Right hindlimb (tissue), 1 donor: ENCODE measurements around the gene SMURF1.

Experiments used
- DNase-seq: peaks from one replicate; pipeline ENCODE4 v3.0.0-alpha.2; 2018

The SMURF1 gene

DNA sequence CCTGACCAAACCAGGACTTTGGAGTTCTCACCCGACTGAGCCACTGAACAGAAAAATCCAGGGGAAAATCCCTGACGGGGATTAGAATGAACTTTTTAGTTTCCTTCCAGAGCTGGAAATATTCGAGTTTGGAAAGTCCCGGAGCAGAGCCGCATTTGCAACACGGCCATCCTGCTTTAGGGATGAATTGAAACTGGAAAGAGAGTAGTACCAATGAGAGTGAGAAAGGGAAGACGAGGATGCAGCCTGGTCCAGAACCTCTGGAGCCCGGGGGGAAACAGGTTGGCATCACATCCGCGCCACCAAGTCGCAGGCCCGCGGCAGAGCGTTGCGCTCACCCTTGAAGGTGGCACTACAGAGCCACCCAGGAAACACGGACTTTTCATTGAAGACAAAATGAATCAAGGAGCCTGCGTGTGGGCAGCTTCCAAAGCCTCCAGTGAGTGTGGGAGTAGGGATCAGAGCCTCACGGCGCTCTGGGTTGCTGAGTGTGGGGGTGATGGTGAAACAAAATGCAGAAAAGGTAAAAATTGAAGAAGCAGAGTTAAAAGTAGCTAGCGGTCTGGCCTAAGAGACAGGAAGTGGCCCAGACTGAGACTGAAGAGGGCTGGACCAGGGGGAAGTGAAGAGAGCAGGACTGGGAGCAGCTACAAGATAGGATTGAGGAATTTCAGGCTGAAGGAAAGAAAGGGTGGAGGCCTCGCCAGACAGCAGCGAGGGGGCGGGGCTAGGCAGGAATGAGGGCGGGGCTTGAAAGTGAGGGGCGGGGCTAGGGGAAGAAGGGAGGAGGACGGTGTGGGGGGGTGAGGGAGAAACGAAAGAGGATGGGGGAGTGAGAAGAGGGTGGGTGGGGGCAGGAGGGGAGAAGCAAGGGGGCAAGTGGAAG, 1.8 kb downstream of the SMURF1 start:
- peak; percentile 82 for DNase-seq

DNA sequence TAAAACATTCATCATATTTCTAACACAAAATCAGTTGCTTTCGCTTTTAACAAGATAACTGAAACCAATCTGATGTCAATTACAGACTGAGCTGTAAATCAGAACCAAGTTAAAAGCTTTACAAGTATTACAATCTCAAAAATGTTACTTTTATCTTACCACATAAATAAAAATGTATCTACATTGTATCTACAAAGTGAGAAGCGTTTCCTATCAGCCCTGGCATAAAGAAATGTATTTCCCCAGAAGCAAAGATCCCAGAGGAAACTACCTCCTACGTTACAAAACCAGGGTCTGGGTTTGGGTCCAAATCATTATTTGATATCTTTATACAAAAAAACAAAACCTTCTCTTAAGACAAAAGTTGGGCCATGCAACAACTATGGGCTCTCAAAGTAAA, 2.6 kb downstream of the SMURF1 start:
- DNase-seq, result no peak

DNA sequence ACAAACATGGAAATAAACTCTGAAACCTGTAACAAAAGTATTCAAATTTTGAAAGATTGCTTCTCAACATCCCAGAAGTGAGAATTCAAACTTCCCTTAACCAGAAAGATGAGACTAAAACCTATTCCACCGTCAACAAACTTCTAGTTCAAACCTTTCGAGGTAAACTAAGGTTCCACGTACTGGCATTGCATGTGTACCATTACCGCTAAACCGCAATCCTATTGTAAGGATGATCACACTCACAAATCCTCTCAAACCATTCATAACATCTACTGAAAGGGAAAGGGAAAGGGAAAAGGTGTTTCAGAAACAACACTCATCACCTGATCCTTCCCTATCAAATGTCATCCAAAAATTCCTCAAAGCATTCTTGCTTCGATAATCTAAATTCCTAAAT, 3.1 kb downstream of the SMURF1 start:
- no peak for DNase-seq

DNA sequence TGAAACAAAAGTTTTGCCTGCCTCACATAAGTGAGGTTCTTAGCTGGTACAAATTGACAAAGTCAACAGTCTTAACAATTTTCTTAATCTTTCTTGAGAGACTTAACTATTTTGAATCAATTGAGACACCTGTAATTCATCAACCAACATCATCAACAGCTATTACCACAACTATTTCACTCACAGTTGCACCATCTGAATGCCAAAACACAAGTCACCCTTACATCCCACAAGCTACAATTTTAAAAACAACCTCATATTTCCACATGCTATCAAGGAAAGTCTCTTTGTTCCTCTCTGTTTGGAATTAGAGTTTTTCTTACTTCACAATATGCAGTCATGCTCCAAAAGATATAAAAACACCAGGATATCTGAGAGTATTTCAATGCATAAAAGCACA, 4.9 kb downstream of the SMURF1 start:
- DNase-seq, result no peak

DNA sequence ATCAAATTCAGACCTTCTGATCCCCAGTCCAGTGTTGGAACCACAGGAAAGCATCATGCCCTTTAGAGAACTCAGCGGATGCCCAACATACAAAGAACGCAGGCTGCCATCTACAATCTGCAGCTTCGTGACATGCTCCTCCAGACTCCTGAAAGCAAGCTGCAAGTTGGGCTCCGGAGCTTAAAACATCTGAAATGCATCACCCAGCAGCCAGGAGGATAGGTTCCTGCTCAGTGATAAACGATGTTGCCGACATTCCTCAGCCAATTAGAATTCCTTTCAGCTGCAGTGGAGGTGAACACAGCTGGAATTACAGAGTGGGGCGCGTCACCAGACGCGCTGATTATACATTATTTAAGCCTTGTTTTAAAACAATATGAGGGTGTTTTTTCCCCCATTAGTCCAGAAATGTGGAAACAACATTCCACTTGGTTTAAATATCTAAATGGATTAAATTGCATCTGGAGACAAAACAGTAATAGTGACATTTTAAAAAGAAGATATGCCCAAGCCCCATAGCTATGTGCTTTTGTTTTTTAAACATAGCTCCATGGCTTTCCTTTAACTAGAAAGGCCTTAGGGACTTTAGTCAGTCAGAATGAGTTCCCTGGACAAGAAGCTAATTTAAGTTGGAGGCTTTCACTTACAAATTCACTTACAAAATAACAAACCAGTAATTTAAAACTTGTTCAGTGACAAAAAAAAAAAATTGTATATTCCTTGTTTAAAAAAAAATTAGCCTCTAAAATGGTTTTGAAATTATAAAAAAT, 6.3 kb downstream of the SMURF1 start:
- peak; percentile 25 for DNase-seq

DNA sequence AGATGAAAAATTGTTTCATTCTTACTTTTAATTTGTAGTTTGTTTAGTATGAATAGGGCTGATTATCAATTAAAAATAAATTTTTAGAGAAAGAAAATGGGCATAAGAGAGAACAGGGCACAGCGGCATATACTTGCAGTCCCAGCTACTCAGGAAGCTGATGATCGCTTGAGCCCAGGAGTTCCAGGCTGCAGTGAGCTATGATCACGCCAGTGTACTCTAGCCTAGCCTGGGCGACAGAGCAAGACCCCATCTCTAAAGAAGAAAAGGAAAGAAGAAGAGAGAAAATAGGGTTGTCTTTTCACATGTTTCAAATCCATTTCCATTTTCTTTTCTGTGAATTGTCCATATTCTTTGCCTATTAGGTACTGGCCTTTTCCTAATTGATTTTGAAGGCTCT, 8.0 kb downstream of the SMURF1 start:
- no peak for DNase-seq

DNA sequence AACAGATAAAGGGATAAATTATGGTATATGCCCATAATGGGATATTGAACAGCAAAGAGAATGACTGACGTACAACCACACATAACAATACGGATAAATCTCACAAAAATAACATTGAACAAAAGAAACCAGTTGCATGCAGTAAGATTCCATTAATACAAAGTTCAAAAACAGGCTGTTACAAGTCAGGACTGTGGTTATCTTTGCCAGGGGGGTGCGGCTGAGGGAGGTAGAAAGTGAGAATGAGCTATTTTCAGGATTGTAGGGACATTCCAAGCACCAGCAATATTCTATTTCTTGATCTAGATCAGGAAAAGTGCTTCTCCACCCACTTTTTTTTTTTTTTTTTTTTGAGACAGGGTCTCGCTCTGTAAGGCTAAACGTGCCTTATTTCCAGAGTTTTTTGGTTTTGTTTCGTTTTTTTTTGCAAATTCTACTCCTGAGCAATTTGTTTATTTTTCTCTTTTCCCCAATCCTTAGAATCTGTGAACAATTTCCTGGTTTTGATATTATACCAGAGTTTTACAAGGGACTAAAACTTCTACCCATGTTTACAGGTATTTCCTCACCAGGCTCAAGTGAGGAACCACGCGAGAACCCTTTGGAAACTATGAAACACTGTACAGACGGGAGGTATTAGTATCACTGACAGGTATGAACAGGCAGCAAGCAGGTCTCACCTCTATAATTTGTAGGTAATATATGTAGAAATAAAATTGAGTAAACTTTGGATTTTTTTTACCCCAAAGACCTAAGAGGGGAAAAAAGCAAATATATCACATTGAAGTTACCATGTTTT, 9.9 kb downstream of the SMURF1 start:
- DNase-seq, result no peak

DNA sequence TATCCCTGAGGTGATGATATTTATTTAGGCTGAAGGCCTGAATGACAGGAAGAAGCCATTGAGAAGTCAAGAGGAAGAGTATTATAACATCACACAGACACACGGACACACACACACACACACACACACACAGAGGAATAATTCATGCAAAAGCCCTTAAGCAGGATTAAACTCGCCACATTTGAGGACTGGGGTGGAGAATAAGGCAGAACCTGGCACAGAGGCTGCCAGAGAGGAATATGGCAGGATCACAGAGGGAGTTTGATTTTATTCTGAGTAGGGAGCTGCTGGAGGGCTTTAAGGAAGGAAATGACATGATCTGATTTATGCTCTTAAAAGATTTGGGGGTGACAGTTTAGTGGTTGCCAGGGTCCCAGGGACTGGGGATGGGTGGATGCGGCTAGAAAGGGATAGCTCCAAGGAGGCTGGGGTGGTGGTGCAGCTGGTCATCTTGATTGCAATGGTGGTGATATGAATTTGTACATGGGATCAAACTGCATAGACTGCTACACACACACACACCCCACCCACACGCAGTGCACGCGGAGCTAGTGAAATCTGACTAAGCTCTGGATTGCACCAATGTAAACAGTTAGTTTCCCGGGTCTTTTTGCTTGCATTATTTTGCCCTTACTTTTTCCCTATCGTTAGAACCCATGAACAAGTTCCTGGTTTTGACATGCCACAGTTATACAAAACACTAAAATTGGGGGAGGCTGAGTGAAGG, 11.2 kb downstream of the SMURF1 start:
- DNase-seq, result no peak

DNA sequence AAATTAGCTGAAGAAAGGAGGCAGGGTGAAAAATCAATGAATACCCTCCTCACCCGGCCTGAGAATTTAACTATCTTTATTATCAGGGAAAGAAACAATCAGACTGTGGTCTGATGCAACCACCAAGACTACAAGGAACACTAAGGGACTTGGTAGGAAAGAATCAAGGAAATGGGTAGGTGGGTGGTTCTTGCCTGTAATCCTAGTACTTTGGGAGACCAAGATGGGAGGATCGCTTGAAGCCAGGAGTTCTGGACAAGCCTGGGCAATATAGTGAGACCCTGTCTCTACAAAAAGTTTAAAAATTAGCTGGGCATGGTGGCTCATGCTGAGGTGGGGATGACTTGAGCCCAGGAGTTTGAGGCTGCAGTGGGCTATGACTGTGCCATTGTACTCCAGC, 12.6 kb downstream of the SMURF1 start:
- no peak for DNase-seq

DNA sequence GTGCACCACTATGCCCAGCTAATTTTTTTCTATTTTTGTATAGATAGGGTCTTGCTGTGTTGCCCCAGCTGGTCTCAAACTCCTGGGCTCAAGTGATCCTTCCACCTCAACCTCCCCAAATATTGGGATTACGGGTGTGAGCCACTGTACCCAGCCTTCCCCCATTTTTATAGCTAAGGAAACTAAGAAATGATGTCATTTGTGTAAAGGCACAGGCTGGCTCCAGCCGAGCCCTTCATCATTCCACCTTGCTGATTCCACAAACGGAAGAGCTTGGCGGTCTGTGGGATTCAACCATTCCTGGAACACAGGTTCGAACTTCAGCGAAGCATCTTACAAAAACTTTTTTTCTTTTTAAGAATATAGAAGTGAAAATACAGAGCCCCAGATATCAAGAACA, 14.4 kb downstream of the SMURF1 start:
- DNase-seq, result no peak

DNA sequence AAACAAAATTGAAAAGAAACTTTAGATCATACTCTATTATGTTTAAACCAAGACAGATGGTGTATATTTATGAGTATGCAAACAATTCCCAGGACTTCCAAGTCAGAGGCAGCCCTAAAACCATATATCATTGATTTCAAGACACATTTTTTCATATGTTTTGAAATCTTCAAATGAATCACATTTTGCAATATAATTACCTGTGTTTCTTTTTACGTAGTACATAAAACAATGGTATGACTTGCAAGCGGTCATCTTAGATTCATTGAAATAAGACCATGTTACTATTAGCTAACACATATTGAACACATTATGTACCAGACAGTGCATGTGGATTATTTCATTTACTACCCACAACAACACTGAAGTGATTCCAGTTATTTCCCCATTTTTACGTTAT, 14.9 kb downstream of the SMURF1 start:
- no peak for DNase-seq

DNA sequence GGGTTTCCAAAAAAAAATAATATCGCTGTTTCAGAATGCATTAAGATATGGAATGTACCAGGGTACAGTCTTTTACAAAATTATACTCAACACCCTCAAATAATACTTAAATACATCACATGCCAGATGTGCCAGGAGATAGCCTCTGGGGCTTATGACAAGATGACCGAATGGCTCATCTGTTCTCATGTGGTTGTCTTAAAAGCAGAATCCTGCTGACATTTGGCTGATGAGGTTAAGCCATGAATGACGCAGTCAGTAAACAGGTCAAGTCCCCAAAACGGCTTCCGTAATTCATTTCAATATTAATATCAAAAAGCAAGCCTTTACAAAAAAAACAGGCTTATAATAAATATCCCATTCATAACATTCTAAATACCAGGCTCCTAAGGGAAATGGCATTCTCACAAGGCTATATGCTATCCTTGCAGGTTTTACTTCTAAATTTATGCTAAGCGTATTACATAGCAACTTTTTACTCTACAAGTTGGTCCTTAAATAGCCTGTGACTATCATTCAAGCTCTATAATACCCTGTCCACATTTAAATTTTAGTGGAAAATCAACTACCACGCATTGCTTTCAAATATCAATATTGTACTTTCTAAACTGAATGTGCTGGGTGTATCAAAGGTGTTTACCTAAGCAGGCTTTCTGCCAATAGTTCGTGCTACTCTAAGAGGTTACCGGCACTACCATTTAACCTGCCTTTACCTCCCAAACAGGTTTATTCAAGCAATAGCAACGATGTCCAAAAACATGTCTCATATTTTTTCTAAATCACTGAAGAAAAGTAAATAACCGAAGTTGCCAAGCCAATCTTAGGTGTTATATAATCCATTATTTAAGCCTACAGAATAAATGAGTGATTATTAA, 15.6 kb downstream of the SMURF1 start:
- DNase-seq, result no peak

DNA sequence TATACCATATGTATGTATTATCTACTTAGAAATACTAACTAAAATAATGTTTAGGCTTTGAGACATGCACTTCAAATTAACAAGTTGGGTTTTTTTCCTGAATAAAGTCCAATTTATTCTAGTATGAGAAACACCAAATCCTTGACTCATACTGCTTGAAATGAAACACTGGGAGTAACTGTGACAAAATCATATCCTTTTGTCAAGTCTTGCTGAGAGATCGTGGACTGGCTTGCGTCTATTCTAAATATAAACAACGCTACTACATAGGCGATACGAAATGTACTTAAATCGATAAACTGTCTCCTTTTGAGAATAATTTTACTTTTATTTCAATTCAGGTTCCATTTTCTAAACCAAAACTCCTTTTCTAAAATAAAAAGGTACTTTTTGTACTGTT, 16.3 kb downstream of the SMURF1 start:
- DNase-seq, result no peak

DNA sequence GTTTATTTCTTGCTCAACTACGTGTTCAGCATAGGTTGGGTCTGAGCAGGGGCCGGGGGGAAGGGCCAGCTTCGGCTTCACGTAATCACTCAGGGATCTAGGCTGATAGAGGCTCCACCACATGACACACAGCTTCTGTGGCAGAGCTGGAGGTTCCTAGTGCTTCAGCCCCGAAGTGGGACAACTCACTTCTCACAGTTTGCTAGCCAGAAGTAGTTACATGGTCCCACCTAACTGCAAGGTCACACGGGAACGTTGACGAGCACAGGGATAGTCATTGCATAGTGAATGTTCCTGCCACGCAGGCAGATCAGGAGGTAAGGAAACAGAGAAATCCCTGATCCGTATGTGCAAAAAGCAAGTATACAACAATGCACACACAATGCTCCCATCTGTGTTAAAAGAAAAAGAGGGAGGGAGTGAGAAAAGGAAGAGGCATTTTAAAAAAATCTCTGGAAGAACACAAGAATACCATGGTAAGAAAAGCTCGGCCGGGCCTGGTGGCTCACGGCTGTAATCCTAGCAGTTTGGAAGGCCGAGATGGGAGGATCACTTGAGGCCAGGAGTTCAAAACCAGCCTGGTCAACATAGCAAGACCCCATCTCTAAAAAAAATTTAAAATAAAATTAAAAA, 16.9 kb downstream of the SMURF1 start:
- no peak for DNase-seq

DNA sequence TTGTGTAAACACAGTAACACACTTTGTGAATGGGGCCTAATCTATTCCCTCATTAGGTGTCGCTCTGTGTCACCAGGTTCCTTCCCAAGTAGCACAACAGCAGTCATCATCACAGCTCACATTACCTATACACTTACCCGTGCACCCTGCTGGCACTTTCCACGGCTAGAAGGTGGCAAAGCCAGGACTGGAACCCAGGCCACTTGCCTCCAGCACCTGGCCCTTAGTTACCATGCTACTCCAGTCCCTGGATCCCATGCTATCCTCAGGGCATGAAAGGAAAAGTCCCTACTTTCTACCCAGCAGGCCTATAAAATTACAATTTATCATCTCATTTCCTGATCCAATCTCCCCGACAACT, 18.4 kb downstream of the SMURF1 start:
- DNase-seq, result no peak

DNA sequence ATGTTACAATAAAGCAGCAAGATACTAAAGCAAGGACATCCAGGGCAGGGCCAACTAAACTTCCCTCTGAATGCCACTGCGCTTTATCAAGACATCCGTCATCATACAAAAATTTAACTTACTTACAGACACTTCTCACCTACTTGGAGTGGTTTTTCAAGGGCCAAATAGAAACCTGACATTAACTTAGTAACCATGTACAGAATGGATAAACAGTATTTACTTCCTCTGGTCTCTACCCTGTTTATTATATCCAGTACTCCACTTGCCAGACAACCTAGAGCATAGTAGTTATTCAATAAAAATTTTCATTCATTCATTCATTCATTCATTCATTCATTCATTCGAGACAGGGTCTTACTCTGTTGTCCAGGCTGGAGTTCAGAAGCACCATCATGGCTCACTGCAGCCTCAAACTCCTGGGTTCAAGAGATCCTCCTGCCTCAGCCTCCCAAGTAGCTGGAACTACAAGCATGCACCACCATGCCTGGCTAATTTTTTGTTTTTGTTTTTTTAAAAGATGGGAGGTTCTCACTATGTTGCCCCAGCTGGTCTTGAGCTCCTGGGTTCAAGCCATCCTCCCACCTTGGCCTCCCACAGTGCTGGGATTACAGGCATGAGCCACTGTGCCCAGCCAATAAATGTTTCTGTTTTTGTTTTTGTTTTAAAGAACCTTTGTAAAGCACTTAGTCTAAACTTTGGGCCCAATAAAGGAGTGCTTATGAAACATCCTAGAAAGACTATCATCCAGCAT, 19.0 kb downstream of the SMURF1 start:
- no peak for DNase-seq

DNA sequence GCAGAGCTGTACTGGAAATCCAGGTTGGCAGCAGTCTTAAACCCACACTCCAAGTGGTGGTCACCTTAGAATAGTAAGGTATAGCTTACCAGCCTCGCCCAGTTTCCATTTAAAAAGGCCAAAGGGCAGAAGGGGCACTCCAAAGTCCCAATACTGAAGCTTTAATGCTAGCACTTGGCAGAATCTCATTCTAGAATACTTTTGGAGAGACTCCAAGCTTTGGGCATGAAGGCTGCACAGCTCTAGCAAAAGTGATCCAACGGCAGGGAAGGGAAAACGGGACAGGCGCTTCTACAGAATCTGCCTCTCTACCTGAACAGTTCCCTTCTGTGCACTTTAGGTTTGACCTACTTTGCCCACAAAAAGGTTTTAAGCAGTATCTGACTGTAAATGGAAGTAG, 19.7 kb downstream of the SMURF1 start:
- no peak for DNase-seq

DNA sequence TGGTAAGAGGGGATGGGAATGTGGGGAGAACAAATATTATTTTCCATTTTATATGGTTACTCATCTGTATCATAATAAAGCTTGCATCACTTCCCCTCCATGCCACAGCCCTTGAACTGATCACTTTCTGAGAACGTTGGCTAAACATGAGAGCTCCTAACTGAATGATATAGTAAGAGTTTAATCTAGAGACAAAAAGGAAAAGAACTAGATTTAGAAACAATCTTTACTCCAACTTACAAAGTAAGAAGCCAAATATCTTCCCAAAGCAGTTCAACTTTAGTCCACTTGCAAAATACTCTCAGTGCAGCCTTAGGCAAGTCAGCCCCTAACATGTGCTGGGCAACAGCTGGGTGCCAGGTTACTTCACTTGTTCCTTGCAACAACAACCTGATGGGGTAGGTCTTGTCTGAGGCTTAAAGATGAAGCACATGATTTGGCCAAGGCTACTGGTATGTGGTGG, 20.3 kb downstream of the SMURF1 start:
- DNase-seq, result no peak

DNA sequence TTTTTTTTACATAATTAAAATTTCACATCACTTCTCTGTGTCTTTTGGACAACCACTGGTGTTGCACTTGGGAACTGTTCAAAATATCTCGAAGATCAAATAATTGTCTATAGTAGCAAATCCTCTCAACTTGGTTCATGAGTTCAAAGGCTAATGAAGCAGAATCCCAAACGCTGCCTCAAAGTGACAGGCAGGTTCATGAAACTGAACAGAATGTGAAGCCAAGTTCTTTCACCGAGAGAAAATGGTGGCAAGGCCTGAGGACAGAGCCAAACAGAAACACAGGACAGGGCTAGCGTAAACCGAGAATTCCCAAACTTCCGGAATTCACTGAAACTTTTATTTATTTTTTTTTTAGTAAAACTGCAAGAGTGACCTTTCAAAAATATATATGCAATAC, 21.1 kb downstream of the SMURF1 start:
- no peak for DNase-seq

DNA sequence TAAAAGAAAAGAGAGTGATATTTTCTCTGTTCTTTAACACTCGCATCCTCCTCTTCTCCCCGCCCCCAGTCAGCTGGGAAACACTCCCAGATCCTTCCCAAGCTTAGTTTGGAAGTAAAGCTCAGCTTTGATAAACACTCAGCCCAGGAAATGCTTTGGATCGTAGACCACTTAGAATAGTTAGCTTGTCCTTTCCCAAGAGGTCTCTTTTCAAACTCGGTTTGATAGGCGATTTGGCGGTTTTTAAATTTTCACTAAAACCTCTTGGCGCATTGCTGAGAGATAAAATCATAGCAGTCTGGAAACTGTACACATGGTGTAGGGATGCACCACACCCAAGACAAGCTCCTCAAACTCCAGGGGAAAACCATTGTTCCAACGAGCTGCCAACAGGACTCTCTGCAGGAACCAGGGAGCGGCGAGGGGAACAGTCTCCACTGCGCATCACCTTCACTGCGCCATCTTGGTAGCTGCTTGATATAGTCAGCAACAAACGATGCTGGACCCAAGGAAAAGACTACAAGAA, 22.3 kb downstream of the SMURF1 start:
- DNase-seq, result peak; percentile 44
